ENCODE results near the gene PPFIBP1. TPM values are rescaled to one million over a fixed set of nuclear protein-coding genes. Genes with fewer than 3 reads are reported as not detected.

Gene PPFIBP1
- total RNA-seq, 1 donor from 2014 or later = 136 TPM

DNA sequence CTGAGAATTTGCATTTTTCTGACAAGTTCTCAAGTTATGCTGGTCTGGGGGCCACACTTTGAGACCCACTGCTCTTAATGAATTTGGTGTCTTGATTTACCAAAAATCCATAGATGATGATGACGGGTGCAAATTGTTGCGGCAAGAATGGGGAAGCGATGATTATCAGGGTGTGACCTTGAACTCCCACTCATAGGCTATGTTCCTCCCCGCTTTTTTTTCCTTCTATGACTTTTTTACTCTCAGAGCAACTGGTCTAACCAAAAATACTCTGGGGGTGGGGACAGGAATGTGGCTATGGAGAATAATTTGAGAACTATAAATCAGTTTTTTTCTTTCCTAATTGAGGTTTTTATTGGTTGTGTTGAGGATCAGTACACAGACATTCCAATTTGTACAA lies 83.6 kb downstream of the PPFIBP1 start:
- no peaks in the 10 kb centered on the region for H3K9me3 ChIP-seq
- TF ChIP-seq, protein P1, sequence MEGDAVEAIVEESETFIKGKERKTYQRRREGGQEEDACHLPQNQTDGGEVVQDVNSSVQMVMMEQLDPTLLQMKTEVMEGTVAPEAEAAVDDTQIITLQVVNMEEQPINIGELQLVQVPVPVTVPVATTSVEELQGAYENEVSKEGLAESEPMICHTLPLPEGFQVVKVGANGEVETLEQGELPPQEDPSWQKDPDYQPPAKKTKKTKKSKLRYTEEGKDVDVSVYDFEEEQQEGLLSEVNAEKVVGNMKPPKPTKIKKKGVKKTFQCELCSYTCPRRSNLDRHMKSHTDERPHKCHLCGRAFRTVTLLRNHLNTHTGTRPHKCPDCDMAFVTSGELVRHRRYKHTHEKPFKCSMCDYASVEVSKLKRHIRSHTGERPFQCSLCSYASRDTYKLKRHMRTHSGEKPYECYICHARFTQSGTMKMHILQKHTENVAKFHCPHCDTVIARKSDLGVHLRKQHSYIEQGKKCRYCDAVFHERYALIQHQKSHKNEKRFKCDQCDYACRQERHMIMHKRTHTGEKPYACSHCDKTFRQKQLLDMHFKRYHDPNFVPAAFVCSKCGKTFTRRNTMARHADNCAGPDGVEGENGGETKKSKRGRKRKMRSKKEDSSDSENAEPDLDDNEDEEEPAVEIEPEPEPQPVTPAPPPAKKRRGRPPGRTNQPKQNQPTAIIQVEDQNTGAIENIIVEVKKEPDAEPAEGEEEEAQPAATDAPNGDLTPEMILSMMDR (IDR thresholded peaks at IDR 0.05) = no peak
- H3K4me3 ChIP-seq = no peak overlapping the region
- H3K27me3 ChIP-seq = no peaks in the 10 kb centered on the region
- H3K4me1 ChIP-seq = peaks cover 5% of the 10 kb centered on the region
- no peak overlapping the region for H3K27ac ChIP-seq
- ATAC-seq = peak; percentile 41
- no peaks in the 10 kb centered on the region for H3K36me3 ChIP-seq
- intact Hi-C loops (cut with DNase I) = no loop called here
- DNase-seq = no peak

DNA sequence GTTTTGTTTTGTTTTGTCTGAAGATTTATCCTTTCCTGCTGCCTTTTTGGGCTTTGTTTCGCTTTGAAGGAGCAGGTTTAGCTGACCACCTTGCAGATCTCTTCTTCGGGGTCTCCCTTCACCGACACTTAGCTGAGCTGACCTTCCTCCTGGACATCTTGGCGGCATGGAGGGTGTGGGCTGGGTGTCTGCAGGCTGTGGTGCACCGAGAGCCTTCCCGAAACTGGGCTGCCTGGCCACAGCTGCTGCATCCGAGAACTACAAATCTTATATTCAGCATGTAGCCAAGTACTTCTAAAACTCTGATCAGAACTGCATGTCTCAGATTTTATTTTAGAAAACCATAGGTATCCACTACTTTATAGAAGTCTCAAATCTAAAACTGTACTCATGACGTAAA lies 84.9 kb downstream of the PPFIBP1 start:
- H3K9me3 ChIP-seq = no peaks in the 10 kb centered on the region
- no peaks in the 10 kb centered on the region for H3K27me3 ChIP-seq
- ATAC-seq (no peak), DNase-seq (no peak)
- peaks cover 5% of the 10 kb centered on the region for H3K4me1 ChIP-seq
- TF ChIP-seq, protein P1 (IDR thresholded peaks at IDR 0.05) = no peak
- H3K4me3 ChIP-seq = peak overlapping the region; percentile 8
- H3K36me3 ChIP-seq = no peaks in the 10 kb centered on the region
- intact Hi-C loops (cut with DNase I) = no loop called here
- no peak overlapping the region for H3K27ac ChIP-seq

DNA sequence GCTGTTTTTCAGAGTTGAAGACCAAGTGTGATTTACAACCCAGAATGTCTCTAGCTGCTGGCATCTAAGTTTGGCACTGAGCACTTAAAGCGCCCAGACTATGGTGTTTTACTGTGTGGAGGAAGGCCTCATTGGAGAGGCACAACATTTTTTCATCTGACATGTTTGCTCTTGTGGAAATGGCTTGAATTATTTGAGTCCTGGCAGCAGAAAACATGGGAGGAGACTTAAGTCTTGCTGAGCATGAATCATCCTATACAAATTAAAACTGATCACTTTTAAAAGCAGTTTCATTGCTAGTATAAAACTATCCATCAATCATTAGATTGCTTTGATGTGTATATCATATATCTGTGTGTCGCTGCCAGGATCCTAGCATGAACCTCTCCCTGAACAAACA lies 86.4 kb downstream of the PPFIBP1 start:
- Histone ChIP-seq H3K4me1 (peaks cover 5% of the 10 kb centered on the region), H3K27me3 (no peaks in the 10 kb centered on the region), H3K9me3 (no peaks in the 10 kb centered on the region), H3K4me3 (no peak overlapping the region), H3K27ac (no peak overlapping the region), H3K36me3 (no peaks in the 10 kb centered on the region)
- TF ChIP-seq, protein P1 (IDR thresholded peaks at IDR 0.05) = no peak
- DNase-seq = no peak
- intact Hi-C loops (cut with DNase I) = no loop called here
- ATAC-seq = no peak

DNA sequence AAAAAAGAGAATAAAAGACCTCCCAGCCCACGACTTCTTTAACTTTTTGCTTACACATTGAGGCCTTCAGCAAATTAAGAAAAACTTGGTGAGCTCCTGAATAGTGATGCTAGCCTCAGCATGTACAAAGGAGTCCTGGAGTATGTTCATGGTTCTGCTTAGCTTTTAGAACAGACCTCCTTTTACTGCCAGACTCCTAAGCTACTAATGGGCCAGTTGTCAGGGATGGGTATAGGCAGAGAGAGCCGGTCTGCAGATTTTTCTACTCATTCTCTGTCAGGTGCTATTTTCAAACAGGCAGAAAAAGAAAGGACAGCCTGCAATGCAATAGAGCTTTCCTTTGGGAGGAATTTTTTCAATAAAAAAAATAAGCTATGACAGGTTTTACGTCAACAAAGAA lies 90.4 kb downstream of the PPFIBP1 start:
- ATAC-seq = no peak
- DNase-seq = no peak
- intact Hi-C loops (cut with DNase I) = no loop called here
- no peak overlapping the region for H3K27ac ChIP-seq
- H3K4me3 ChIP-seq = no peak overlapping the region
- no peaks in the 10 kb centered on the region for H3K9me3 ChIP-seq
- peaks cover 5% of the 10 kb centered on the region for H3K4me1 ChIP-seq
- no peaks in the 10 kb centered on the region for H3K36me3 ChIP-seq
- TF ChIP-seq, protein P1 (IDR thresholded peaks at IDR 0.05) = no peak
- H3K27me3 ChIP-seq = no peaks in the 10 kb centered on the region

DNA sequence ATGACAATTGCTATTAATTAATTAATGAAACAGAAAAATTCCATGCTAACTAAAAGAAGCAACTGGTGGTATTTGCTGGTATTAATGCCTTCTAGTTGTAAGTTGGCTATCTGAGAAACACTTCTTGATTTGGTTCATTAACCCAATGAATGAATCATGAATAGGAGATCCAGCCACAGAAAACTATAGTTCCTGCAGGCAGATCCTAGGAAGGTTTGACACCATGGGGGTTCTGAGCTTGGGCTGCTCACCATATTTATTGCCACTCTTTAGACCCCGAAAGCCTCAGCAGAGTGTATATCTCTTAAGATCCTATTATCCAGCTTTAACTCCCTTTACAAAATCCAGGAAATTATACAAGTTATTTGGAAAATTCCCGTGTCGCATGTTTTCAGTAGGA lies 90.9 kb downstream of the PPFIBP1 start:
- Histone ChIP-seq H3K27me3 (no peaks in the 10 kb centered on the region), H3K36me3 (no peaks in the 10 kb centered on the region), H3K27ac (no peak overlapping the region), H3K9me3 (no peaks in the 10 kb centered on the region), H3K4me1 (peaks cover 5% of the 10 kb centered on the region), H3K4me3 (no peak overlapping the region)
- TF ChIP-seq, protein P1 (IDR thresholded peaks at IDR 0.05) = no peak
- intact Hi-C loops (cut with DNase I) = no loop called here
- DNase-seq (no peak), ATAC-seq (no peak)

DNA sequence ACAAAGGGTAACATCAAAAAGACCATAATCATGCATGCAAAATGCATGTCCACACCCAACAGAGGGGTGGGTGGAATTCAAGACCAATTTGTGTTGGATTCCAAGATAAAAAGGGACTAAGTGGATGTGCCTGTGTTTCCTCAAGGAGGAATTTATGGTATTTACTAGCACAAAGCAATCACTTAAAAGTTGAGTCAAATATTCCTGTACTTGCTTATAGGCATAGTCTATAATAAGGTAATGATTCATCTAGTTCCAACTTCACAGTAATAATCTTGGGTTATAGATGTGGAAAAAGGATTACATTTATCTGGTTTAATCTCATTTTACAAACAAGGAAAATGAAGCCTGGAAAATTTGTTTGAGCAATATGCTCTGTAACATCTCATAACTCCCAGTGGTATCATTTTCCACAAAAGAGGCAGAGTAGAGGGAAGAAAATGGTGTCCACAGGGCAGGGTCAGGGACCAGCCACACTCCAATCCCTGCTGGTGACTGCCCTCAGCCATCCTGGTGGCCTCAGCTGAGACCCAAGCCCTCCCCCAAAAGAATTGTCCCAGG lies 91.4 kb downstream of the PPFIBP1 start:
- intact Hi-C loops (cut with DNase I) = no loop called here

More for the DNA sequence above, 91.4 kb downstream of the PPFIBP1 start:
- DNase-seq (no peak), ATAC-seq (no peak)
- Histone ChIP-seq H3K27ac (no peak overlapping the region), H3K36me3 (no peaks in the 10 kb centered on the region), H3K4me3 (no peak overlapping the region), H3K4me1 (peaks cover under 1% of the 10 kb centered on the region), H3K9me3 (no peaks in the 10 kb centered on the region), H3K27me3 (no peaks in the 10 kb centered on the region)
- TF ChIP-seq, protein P1 (IDR thresholded peaks at IDR 0.05) = no peak
